A549 (cell line): ENCODE results near the gene TMEM139.

ENCODE experiments used
- BHLHE40 ChIP-seq: IDR thresholded peaks from 2 replicates; pipeline ENCODE4 v1.6.1; 2012; ENCODE audit warnings: low read depth, low read length, inconsistent platforms
- CTCF ChIP-seq: fragments of >200 bp; sonication (Bioruptor Twin); formaldehyde crosslinking; IDR thresholded peaks from 3 replicates; pipeline ENCODE4 v1.5.1; 2016
- ELK1 ChIP-seq: fragments of 150-350 bp; IDR thresholded peaks from 2 replicates; pipeline ENCODE4 v1.6.1; 2014; ENCODE audit warnings: low read depth, mild to moderate bottlenecking, low read length
- EP300 ChIP-seq, 2 experiments: fragments of >200 bp; sonication (Bioruptor Twin); formaldehyde crosslinking; IDR thresholded peaks; 2 replicates in 1 of 2; 3 replicates in 1 of 2; pipeline ENCODE4 v1.6.1; 2016 to 2017
- HDAC2 ChIP-seq: fragments of 200-600 bp; sonication (generic); IDR thresholded peaks from 2 replicates; pipeline ENCODE4 v1.6.1; 2016
- PHF8 ChIP-seq: fragments of 200-600 bp; sonication (generic); IDR thresholded peaks from 2 replicates; pipeline ENCODE4 v1.6.1; 2016; ENCODE audit warnings: low read depth, mild to moderate bottlenecking, antibody characterized with exemption, moderate library complexity, borderline replicate concordance
- POLR2A ChIP-seq: IDR thresholded peaks from 2 replicates; pipeline ENCODE4 v1.6.1; 2012; ENCODE audit warnings: mild to moderate bottlenecking, low read length
- RCOR1 ChIP-seq: fragments of 150-350 bp; IDR thresholded peaks from 2 replicates; pipeline ENCODE4 v1.6.1; 2014; ENCODE audit warnings: antibody characterized with exemption, low read length, low read depth
- REST ChIP-seq: fragments of 200-600 bp; sonication (generic); IDR thresholded peaks from 2 replicates; pipeline ENCODE4 v1.6.1; 2016; ENCODE audit warnings: antibody characterized with exemption, mild to moderate bottlenecking, moderate library complexity
- SREBF2 ChIP-seq: fragments of 450-650 bp; IDR thresholded peaks from 2 replicates; pipeline ENCODE4 v1.6.1; 2014; ENCODE audit warnings: mild to moderate bottlenecking, moderate library complexity
- ZC3H11A ChIP-seq: fragments of 450-650 bp; IDR thresholded peaks from 2 replicates; pipeline ENCODE4 v1.6.1; 2014; ENCODE audit warnings: antibody characterized with exemption, mild to moderate bottlenecking

- TF ChIP-seq ELK1 (no peak), CTCF (no peak), POLR2A (no peak), ZC3H11A (no peak), BHLHE40 (no peak), HDAC2 (no peak), RCOR1 (no peak), PHF8 (no peak), REST (no peak), SREBF2 (no peak), EP300 (IDR thresholded peaks at IDR 0.05) (no peak)
These were observed 16.5 kb downstream of the TMEM139 start for GRCh38 chr7:143300959-143301935.
